Stimulated activated CD8-positive, alpha-beta memory T cell treated with anti-CD3 and anti-CD28 coated beads, Interleukin-12 subunit alpha, Interleukin-12 subunit beta, amount 100 ng/mL, for 24 hours (primary cell): ENCODE data around the gene APOC3.
A peak's percentile ranks its signal among the peaks of the same experiment; 100 is the strongest.
"Not testable (repeated sequence)": the region's sequence is repeated elsewhere in the genome, so short reads cannot be mapped to it uniquely, and the experiment has no call there.

ENCODE experiments used
- DNase-seq: peaks from one replicate; pipeline ENCODE4 v3.0.0-alpha.2; 2020; ENCODE audit errors: extremely low read depth

Gene APOC3

DNA sequence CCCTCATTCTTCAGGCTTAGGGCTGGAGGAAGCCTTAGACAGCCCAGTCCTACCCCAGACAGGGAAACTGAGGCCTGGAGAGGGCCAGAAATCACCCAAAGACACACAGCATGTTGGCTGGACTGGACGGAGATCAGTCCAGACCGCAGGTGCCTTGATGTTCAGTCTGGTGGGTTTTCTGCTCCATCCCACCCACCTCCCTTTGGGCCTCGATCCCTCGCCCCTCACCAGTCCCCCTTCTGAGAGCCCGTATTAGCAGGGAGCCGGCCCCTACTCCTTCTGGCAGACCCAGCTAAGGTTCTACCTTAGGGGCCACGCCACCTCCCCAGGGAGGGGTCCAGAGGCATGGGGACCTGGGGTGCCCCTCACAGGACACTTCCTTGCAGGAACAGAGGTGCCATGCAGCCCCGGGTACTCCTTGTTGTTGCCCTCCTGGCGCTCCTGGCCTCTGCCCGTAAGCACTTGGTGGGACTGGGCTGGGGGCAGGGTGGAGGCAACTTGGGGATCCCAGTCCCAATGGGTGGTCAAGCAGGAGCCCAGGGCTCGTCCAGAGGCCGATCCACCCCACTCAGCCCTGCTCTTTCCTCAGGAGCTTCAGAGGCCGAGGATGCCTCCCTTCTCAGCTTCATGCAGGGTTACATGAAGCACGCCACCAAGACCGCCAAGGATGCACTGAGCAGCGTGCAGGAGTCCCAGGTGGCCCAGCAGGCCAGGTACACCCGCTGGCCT is 641 bp downstream of the APOC3 start:
- no peak for DNase-seq

GRCh38 chr11:116831790-116832349 is 2.2 kb downstream of the APOC3 start:
- DNase-seq = no peak

DNA sequence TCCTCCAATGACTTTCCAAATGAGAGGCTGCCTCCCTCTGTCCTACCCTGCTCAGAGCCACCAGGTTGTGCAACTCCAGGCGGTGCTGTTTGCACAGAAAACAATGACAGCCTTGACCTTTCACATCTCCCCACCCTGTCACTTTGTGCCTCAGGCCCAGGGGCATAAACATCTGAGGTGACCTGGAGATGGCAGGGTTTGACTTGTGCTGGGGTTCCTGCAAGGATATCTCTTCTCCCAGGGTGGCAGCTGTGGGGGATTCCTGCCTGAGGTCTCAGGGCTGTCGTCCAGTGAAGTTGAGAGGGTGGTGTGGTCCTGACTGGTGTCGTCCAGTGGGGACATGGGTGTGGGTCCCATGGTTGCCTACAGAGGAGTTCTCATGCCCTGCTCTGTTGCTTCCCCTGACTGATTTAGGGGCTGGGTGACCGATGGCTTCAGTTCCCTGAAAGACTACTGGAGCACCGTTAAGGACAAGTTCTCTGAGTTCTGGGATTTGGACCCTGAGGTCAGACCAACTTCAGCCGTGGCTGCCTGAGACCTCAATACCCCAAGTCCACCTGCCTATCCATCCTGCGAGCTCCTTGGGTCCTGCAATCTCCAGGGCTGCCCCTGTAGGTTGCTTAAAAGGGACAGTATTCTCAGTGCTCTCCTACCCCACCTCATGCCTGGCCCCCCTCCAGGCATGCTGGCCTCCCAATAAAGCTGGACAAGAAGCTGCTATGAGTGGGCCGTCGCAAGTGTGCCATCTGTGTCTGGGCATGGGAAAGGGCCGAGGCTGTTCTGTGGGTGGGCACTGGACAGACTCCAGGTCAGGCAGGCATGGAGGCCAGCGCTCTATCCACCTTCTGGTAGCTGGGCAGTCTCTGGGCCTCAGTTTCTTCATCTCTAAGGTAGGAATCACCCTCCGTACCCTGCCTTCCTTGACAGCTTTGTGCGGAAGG is 2.9 kb downstream of the APOC3 start:
- no peak for DNase-seq

- DNase-seq = no peak
Observed at GRCh38 chr11:116833491-116833815, 3.7 kb downstream of the APOC3 start.

- DNase-seq = no peak
Observed at GRCh38 chr11:116833816-116834534, 4.3 kb downstream of the APOC3 start.

GRCh38 chr11:116834535-116835041 is 4.9 kb downstream of the APOC3 start:
- DNase-seq = not testable (repeated sequence)

DNA sequence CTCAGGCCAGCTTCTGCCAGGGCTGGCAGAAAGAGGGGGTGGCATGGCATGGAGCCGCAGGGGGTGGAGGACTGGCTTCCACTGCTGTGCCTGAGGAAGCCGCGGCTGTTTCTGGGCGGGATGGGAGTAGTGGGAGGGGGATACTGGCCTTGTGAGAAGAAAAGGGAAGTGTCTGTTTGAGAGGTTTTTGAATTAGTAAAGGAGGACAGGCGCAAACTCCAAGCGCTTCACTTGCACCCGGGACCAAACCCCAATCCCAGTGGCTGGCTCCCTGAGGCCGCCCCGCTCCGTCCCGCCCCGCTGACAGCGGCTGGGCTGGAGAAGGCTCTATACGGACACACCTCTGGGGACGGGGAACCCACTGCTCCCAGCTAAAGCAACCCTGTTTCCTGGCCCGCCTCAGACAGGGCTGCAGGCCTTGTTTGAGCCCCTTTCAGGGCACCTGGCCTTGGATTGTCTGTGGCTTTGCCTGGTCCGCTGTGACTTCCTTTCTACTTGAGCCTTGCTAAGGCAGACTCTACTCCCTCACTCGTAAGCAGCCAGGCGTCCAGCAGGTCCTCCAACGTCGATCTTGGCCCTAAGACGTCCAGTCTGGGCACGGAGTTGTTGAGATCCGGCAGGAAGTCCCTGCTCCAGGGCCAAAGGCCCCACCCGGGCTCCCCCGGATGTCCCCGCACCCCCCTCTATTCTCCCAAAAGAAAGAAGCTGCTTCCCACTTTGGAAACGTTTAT is 5.5 kb downstream of the APOC3 start:
- no peak for DNase-seq

DNA sequence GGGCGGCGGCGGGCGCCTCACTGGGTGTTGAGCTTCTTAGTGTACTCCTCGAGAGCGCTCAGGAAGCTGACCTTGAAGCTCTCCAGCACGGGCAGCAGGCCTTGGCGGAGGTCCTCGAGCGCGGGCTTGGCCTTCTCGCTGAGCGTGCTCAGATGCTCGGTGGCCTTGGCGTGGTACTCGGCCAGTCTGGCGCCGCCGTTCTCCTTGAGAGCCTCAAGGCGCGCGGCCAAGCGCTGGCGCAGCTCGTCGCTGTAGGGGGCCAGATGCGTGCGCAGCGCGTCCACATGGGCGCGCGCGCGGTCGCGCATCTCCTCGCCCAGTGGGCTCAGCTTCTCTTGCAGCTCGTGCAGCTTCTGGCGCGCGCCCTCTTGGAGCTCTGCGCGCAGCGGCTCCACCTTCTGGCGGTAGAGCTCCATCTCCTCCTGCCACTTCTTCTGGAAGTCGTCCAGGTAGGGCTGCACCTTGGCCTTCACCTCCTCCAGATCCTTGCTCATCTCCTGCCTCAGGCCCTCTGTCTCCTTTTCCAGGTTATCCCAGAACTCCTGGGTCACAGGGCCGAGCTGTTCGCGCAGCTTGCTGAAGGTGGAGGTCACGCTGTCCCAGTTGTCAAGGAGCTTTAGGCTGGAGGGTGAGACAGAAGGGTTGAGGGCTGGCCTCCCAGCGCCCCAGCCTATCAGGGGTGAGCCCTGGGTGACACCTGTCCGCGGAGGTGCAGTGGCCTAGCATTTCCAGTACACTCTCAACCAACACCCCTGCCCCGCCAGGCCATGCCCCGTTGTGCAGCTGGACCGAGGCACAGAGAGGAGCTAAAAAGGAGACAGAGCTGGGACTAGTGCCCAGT is 6.3 kb downstream of the APOC3 start:
- DNase-seq = peak; percentile 51

DNA sequence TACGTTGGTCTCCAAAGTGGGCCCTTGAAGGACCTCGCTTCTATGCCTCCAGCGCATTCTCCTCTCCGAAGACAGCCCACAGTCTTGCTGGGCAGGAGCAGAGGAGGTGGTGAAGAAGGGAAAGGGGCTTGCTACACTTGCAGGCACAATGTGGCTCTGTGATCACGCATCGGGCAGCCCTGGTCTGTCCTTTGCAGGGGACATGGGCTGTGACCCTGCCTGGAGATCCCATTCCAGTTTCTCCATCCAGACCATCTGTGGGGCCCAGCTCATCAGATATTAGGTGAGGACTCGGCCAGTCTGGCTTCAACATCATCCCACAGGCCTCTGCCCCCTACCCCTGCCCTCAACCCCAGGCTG is 6.9 kb downstream of the APOC3 start:
- no peak for DNase-seq

DNA sequence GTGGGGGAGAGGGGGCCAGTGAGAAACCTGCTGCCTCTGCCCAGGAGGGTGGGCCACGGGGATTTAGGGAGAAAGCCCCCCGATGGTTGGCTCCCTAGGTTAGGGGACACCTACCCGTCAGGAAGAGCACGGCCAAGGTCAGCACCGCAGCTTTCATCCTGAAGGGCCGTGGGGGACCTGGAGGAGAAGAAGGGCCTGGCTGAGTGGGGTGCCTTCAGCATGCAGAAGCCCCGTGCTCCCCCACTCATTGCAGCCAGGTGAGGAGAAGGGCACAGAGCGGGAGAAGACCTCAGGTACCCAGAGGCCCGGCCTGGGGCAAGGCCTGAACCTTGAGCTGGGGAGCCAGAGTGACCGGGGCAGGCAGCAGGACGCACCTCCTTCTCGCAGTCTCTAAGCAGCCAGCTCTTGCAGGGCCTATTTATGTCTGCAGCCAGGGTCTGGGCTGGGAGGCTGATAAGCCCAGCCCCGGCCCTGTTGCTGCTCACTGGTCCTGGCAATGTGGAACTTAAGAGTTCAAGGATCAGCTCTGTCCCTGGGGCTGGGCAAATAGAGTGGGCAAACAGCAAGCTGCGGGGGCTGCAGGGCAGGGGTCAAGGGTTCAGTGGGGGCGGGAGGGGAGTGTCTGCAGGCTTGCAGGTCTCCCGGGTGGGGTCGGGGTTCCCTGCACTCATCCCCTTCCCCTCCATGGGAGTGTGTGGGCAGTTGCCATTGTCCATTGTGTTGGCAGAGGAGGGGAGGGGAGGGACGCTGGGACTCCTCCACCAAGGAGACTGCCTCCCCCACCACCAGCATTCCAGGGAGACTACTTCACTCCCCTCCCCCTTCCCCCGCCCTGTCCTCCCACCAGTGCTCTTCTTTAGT is 7.8 kb downstream of the APOC3 start, which contains the start of gene APOA1:
Gene APOA1 (minus strand): TSS at position 392 of the 861 bp plus-strand sequence. CDS start 235 bp downstream, at position 157.
- DNase-seq = no peak

- no peak for DNase-seq
Observed at GRCh38 chr11:116838321-116839084, 8.8 kb downstream of the APOC3 start.

GRCh38 chr11:116840224-116840745 is 10.6 kb downstream of the APOC3 start:
- no peak for DNase-seq

DNA sequence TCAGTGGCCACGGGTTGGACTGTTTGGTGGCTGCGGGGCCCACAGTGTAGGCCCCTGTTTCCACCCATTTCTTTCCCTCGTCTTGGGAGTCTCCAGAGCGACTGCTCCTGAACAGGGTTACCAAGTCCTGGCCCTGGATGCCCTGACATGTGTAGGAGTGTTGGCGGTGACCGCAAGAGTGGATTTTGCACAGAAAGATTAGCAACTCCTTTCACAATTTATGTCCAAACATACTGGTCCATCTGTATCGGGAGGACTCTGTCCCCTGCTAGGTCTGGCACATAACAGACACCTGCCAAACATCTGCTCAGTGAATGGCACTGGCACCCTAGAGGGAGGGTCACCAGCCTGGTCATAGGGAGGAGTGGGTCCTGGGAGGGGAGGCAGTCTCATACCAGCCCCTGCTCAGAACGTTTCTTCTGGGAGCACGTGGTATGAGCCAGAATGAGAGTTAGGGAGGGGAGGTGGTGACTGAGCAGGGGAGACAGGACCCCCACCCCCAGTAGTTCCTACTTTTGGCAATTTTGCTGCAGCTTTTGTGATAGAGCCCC is 11.1 kb downstream of the APOC3 start:
- DNase-seq = no peak

GRCh38 chr11:116842117-116842516 is 12.4 kb downstream of the APOC3 start:
- DNase-seq = no peak

DNA sequence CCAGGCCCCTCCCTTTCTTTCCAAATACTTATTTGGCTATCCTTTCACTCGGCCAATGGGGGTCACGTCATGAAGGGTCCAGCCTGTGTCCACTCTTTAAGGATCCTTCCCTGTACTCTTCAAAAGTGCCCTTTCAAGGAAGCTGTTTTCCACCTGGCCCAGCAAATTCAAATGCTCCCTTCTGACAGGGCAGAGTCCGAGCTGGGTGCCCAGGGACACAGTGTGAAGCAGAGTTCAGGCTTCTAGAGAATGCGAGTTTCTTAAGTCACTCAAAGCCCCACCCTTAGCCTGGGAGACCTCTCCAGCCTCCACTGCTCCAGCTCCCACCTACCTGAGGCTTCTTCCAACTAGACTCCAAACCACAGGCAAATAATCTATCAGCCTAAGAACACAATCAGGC is 13.2 kb downstream of the APOC3 start:
- DNase-seq = no peak

DNA sequence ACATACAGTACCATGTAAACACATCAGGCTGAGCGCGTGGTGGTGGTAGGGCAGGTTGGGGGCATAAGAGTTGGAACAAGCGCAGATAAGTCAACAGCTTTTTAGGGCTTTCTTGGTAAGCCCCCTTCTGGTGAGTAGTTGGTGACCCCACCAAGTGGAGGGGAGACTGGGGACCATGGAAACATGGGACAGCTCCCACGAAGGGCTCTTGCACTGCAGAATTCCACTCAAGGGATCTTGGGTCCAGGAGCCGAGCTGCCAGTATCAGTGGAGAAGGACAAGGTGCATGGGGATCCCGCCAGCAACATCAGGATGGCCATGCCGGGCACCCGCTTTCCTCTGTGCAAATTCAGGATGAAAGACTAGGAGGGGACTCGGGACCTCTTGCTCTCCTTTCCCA is 14.0 kb downstream of the APOC3 start:
- DNase-seq = no peak

GRCh38 chr11:116844722-116845121 is 15.0 kb downstream of the APOC3 start:
- DNase-seq = no peak

- DNase-seq = no peak
Observed at GRCh38 chr11:116847612-116848011, 17.9 kb downstream of the APOC3 start.
